AG09309 (cell line): ENCODE measurements around the gene SMARCC2.

ENCODE experiments used
- DNase-seq: peaks from one replicate; pipeline ENCODE4 v3.0.0-alpha.2; 2010; ENCODE audit warnings: low read depth
- H3K4me3 ChIP-seq: 2 replicates; pipeline ENCODE4 v1.5.1; 2011; ENCODE audit warnings: mild to moderate bottlenecking, low read depth, low read length, moderate library complexity; ENCODE audit not compliant: control insufficient read depth
- TF ChIP-seq, protein P1 (sequence below): IDR thresholded peaks from 2 replicates; pipeline ENCODE4 v1.5.1; 2011; ENCODE audit warnings: mild to moderate bottlenecking, low read depth, low read length, inconsistent platforms; ENCODE audit not compliant: insufficient read depth, control insufficient read depth; ENCODE audit errors: missing control alignments

The SMARCC2 gene

DNA sequence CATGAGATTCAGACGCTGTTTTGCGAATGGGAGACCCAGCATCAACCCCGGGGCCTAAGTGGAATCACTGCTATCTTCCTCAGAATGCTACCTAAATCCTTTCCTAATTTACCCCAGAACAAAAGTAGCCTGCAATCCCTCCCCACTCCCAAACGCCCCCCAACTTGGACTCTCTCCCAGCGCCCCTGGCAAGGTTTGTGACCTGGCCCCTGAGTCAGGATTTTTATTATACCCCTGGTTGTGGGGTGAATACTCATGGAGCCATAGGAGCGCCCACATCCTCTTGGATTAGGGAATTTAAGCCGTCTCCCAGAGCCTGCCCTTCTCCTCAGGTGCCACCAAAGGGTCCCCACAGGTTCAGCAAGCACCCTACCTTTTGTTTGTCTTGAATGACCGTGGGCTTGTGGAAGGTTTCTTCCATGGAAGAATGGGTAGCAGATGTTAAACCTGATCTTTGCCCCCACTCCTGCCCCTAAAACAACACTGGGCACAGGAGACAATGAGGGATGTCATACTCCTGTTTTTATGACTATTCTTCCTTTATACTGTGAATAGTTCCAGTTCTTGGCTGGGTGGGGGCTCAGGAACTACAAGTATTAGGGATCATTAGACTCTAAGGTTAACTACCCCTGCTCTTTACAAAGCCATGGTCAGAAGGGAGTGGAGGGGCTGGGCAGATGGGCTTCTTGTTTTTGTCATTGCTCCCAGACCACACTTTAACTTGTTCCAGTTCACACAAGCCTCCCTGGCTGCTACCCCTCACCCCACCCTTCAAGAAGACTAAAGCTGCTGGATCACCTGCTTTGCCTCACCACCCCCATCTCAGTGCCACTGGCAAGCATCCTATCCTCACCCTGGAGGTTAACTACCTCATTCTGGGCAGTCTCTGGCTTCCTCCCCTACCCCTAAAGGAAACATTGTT, 36.3 kb downstream of the SMARCC2 start:
- TF ChIP-seq, protein P1, sequence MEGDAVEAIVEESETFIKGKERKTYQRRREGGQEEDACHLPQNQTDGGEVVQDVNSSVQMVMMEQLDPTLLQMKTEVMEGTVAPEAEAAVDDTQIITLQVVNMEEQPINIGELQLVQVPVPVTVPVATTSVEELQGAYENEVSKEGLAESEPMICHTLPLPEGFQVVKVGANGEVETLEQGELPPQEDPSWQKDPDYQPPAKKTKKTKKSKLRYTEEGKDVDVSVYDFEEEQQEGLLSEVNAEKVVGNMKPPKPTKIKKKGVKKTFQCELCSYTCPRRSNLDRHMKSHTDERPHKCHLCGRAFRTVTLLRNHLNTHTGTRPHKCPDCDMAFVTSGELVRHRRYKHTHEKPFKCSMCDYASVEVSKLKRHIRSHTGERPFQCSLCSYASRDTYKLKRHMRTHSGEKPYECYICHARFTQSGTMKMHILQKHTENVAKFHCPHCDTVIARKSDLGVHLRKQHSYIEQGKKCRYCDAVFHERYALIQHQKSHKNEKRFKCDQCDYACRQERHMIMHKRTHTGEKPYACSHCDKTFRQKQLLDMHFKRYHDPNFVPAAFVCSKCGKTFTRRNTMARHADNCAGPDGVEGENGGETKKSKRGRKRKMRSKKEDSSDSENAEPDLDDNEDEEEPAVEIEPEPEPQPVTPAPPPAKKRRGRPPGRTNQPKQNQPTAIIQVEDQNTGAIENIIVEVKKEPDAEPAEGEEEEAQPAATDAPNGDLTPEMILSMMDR = no peak
- peak overlapping the region; percentile 82 for H3K4me3 ChIP-seq
- DNase-seq = no peak

DNA sequence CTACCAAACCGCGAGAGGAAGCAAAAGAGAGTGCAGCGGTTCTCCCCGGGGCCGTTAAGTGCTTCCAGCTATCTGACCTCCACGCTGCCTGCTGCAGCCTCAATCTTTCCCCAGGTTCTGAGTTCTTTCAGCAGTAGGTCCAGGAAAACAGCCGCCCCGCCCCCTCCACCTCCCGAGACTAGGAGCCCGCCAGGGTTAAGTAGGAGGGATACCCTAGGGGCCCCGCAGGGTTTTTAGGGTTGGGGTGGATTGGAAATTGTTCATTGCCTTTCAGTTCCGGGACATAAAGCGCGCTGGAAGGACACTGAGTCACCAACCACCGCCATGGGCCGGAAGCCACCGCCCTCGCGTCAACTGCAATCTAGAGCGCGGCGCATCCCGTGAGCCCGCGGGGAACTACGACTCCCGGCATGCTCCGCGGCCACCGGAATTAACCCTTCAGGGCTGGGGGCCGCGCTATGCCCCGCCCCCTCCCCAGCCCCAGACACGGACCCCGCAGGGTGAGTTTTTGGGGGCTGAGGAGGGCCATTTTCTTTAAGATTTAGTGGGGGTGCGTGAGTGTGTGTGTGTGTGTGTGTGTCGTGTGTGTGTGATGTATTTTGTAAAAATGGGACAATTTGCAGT, 37.0 kb downstream of the SMARCC2 start, which contains the start of gene MYL6B:
Gene MYL6B, plus strand, starts transcription at position 456 of the 624 bp plus-strand sequence. CDS start 1,332 bp downstream, outside the sequence.
- peak; percentile 49 for DNase-seq
- TF ChIP-seq, protein P1 = no peak
- peak within 1 kb of the TSS; percentile 82 for H3K4me3 ChIP-seq

DNA sequence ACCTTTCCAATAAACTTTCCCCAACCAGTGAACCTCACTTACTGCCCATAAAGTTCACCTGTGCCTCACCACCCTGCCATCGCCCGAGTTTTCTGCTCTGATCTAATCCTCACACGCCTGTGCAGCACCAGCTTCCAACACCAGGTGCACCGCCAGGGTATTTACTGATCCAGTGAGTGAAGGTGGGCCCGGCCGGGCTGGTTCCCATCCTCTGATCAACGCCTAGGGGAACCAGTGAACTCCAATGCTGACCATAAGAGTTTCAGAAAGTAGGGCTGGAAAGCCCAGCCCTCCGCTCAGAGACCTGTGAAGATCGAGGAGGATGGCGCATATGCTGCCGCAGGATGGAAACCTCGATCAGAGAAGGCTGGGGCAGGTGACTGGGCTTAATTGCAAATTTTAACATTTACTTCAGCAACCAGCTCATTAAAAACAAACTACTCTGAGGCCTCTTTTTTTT, 37.6 kb downstream of the SMARCC2 start:
- H3K4me3 ChIP-seq = peak overlapping the region; percentile 82
- no peak for DNase-seq
- TF ChIP-seq, protein P1 = peak; percentile 38

DNA sequence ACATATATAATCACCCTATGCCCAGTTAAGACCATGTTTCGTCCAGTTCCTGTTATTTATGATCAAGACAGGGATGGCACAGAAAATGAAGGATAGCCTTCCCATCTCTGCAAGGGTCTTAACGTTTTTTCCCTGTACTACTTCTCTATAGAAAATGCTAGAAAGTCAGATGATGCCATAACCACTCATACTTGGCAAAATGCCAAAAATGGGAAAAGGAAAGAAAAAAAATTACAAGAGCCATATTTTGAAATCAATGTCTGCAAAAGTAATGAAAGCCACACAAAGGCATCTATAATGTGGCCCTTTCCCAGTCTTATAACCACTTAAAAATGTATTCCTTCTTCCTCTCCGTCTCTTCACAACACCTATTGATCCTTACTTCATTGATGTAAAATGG, 38.7 kb downstream of the SMARCC2 start:
- no peak overlapping the region for H3K4me3 ChIP-seq
- DNase-seq = no peak
- TF ChIP-seq, protein P1 = no peak

DNA sequence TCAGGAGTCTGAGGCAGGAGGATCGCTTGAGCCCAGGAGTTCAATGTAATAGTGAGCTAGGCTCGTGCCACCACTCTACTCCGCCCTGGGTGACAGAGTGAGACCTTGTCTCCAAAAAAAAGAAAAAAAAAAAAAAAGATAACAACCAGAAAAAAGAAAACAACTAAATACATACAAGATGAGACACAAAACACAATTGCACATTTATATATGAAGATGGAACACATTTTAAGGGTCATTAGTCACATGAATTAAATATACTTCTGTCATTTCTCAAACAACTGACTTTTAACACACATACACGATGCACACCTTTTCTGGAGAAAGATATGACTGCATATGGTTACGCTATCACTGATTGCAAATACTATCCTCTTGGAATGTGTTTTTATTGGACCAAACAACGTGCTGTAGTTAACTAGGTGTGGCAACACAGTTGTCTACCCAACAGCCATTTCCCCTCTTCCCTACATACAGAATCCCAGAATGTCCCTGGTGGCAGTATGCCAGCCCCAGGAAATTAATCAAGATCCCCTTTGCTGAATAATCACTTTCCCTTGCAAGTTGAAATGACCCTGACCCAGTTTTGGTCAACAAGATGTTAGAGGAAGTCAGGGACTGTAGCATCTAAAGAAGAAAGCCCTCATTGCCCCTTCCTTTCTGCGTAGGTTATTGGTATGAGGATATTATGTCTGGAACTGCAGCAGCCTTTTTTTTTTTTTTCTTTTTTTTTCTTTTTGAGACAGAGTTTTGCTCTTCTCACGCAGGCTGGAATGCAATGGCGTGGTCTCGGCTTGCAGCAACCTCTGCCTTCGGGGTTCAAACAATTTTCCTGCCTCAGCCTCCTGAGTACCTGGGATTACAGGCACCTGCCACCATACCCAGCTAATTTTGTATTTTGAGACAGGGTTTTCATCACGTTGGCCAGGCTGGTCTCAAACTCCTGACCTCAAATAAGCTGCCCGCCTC, 42.5 kb downstream of the SMARCC2 start:
- no peak overlapping the region for H3K4me3 ChIP-seq
- TF ChIP-seq, protein P1 = no peak
- no peak for DNase-seq

DNA sequence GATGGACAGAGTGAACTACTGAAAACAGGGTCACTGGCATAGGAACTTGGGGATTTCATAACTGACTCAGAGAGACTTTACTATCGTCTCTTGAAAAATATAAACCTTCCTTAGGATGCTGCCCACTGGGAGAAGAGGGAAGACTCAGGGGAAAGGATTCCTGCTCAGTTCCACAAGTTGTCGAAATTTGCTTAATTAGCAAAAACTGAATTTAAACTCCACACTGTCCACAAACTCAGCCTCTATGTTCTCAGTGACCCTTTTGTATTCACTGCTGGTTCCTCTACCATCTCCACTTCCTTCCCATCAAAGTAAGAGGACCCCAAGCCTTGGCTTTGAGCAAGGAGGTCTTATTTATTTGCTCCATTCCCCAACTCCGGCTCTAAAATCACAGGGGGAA, 44.1 kb downstream of the SMARCC2 start:
- no peak for DNase-seq
- H3K4me3 ChIP-seq = no peak overlapping the region
- TF ChIP-seq, protein P1 = no peak
